HG03045 (cell line): ENCODE results near the gene FBXO3.

Experiments
- ATAC-seq: cut with Tn5 transposase; IDR thresholded peaks from one replicate; pipeline ENCODE4 v1.9.1; 2021; ENCODE audit warnings: mild to moderate bottlenecking, moderate library complexity; ENCODE audit not compliant: unreplicated experiment

FBXO3 gene

DNA sequence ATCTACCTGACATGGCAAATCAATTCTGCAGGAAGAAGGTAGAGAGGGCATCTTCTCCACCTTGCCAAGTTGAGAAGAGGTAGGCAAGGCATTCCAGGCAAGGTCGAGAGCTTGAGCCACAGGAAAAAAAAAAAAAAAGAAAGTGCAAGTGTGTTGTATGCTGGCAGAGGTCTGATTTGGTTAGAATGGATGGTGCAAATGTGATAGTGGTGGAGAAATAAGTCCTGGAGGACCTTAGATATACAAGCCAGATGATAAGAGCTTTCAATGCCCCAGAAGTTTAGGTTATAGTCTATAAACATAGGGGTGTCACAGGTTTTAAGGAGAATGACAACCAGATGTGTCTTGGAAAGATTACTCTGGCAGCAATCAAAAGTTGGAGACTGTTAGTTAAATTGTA lies 1.4 kb downstream of the FBXO3 start:
- ATAC-seq: no peak

DNA sequence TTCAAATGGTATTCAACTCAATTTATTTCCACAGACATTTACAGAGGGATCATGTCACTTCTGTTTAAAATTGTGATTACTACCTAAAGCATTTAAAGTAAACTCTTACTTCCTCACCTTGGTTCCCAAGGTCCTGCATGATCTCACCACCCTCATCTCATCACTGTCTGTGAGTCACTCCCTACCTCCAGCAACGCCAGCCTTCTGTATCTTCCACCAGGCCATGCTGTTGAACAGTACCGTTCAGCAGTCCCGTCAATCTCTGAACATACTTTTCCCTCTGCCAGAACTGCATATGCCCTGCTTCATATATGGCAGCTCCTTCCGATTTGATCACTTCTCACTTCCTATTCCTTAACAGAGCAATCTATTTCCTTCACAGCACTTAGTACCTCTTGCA lies 2.0 kb downstream of the FBXO3 start:
- ATAC-seq: no peak

DNA sequence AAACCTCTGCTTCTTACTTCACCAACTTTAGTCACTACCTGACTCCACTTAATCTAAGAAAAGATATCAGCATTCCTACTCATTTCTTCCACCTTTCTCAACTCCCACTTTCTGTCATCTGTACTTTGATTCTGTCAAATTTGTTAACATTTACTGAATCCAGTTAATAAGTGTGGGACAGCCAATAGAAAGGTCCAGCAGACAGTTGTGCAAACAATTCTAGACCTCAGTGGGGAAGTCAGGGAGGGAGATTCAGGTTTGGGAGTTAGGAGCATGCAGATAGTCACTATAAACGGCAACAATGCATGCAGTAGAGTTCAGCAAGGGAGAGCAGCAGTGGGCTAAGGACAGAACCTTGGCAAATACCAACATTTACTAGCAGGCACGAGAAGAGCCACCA lies 4.1 kb downstream of the FBXO3 start:
- ATAC-seq: no peak

DNA sequence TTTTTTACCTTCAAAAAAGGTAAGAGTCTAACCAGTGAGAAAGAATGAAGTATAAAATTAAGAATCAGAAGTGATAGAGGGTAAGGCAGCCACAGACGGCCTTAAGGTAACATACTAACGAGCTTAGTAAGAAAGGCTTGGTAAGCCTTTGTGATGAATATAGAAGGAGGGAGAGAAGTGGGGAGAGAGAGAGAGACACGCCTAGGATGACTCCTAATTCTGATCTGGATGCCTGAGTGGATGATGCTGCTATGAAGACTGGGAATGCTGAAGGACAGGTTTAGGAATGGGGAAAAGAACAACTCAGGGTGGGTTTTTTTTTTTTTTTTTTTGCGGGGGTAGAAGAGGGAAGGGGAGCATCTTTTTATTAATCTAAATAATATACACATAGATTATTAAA lies 4.8 kb downstream of the FBXO3 start:
- no peak for ATAC-seq

DNA sequence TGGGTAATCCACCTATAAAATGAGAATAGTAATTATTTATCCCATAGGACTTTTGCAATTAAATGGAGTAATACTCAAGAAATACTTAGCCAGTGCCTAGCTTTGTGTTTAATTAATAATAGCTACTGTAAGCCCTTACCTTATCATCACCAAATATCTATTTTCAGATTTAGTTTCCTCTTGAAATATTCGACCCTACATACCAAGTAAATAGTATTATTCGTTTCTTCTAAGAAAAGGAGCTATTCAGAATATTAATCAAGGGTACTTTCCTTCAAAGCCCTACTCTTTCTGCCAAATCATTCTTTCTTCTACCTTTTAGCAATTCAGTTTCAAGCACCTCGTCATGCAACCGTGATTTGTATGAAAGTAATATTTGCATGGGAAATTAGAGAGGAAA lies 6.7 kb downstream of the FBXO3 start:
- ATAC-seq: no peak

DNA sequence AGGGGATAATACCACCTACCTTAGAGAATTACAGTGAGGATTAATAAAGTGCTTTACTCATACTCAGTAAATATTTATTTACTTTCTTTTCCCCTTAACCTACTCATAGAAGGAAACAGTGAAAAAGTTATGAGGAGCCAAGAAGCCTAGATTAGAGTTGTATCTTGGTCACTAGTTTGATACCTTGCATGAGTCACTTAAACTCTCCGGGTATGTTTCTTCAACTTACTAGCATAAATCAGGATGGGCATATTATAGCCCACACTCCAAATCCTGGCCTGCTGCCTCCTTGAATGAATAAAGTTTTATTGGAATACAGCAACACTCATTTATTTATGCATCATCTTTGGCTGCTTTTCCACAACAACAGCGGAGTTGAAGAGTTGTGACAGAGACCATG lies 8.2 kb downstream of the FBXO3 start:
- no peak for ATAC-seq

DNA sequence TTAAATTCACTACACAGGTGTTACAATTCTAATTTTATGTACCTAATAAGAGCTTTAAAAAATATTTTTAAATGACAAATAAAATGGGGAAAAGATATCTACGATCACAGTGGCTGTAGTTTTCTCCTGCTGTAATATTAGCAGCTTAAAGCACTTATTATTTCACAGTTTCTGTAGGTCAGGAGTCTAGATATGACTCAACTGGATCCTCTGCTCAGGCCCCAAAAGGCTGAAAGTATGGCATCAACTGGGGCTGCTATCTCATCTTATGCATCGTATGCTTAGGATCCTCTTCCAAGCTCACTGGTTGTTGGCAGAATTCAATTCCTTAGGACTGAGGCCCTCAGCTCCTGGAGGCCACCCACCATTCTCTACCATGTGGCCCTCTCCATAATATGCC lies 12.8 kb downstream of the FBXO3 start:
- ATAC-seq: peak; percentile 70

DNA sequence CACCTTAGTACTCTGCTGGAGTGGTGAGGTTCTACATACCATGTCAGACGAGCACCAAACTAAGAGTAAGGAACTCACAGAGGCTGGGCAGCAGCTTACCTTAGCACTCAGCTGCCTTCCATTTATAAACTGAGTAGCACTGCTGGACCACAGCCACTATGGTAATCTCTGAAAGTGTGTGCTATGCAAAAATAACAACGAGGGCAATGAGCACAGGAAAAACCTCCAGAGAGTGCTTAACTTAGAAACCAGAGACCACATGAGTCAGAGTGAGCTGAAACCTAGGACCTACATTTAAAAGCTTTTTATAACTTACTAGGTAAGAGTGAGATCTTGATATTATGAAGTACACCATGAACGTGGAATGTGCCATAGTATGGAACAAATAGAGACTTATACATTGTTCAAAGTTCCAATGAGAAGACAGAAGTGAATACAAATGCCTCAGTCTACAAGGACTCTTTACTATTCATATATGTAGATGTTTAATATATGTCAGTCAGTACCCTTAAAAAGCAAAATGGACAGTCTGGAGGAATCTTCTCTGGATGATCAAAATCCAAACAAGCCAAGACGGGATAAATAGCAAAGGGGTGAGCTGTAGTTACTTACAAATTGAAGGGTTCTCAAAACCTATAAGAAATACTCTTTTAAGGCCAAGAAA lies 20.9 kb downstream of the FBXO3 start:
- peak; percentile 98 for ATAC-seq

DNA sequence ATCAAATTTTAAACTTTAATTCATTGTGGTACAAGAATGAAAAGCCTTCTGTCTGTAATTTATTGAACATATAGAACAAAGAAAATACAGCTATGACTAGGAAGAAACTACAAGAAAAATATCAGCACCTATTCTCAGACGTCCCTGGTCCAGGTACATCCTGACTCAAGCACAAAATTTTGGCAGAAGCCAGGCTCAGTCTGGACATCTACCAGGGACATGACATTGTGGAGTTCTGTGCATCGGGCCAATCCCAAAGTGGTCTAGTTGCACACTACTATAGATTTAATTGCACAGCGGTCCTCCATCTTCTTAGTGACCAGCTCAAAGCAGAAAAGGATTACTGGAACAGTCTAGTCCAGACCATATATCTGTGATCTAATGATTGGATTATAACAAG lies 22.4 kb downstream of the FBXO3 start:
- ATAC-seq: no peak

DNA sequence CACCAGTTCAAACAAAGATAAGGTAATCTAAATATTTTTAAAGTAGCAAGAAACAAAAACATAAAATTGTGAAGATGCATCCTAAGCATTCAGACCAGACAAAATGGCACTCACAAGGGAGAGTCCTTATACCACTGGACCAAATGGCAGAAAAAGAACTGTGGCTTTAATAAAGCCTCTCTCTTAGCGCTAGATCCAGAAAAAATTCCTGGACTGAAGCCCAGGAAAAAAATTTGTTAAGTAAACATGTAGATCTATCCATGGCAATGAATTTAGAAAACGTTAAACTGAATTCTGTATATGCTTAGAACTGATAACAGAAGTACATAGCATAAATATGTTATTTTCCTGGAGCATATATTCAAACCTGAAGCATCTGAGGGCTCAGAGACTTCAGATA lies 26.3 kb downstream of the FBXO3 start:
- no peak for ATAC-seq

DNA sequence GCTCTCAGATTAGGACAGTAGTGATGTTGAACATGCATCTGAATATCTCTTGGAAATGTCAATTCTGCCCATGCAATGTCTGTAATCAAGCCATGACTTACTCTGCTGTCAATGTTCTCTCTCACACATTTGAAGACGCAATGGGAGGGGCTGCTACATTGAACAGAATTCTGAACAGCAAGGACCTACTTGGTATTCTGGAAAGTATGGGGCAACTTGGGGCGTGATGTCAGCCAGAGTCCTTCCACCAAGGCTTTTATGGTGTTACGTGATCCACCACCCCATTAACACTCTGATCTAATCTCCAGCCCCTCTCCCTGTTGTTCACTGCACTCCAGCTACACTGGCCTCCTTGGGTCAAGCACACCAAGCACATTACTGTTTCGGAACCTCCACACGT lies 31.0 kb downstream of the FBXO3 start:
- ATAC-seq: no peak

DNA sequence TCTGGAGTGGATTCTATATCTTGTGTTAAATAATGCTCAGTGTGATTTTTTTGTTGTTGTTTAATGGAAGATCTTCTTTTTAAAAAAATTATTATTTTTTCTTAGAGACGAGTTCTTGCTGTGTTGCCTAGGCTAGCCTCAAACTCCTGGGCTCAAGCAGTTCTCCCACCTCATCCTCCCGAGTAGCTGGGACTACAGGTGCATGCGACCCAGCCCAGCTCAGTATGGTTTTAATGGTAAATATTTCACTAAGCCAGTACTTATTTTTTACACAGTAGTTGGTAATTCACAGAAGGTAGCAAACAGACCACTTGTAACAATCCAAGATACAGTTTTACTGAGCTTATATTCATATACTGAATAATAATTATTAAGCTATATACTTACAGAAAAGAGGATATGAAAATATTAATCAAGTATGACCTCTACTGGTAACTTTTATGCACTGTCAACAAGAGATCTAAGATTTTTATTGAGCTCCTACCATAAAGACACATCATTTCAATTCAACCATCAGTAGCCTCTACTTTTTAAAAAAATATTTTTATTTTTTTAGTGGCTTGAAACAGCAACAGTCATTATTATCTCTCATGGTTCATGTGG lies 32.0 kb downstream of the FBXO3 start:
- ATAC-seq: no peak

DNA sequence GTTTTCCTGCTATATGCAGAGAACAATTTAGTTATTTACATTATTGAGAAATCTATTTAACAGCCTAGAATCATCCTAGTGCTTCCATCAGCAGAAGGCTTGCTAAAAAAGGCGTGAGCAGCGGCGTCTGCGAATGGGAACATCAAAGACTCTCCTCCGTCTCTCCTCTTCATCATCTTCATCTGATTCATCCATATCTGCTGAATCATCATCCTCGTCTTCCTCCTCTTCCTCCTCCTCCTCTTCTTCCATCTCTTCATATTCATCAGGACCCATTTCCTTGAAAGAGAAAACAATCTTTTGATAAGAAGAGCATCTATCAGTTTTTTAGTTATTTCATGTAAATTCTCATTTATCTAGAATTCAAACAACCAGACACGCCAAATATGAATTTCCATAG lies 32.5 kb downstream of the FBXO3 start:
- ATAC-seq: no peak

DNA sequence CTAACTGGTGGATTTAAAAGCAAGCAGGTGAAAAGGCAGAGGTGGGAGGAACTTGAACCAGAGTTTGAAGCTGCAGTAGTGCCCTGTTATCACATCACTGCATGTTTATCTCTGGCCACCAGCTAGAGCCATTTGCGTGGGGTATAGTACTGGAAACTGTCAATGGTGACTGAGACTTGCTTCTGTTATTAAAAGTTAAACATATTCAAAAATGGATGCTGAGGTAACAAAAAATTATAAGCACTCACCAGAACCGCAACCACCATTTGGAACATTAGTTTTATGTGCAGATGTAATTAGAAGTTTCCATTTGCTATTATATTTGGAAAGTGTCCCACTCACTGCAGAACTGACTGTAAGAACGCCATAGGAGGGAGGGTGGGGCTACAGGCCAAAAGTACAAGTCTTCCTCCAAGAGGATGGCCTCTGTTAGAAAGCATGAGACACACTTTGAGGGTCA lies 36.9 kb downstream of the FBXO3 start:
- no peak for ATAC-seq

DNA sequence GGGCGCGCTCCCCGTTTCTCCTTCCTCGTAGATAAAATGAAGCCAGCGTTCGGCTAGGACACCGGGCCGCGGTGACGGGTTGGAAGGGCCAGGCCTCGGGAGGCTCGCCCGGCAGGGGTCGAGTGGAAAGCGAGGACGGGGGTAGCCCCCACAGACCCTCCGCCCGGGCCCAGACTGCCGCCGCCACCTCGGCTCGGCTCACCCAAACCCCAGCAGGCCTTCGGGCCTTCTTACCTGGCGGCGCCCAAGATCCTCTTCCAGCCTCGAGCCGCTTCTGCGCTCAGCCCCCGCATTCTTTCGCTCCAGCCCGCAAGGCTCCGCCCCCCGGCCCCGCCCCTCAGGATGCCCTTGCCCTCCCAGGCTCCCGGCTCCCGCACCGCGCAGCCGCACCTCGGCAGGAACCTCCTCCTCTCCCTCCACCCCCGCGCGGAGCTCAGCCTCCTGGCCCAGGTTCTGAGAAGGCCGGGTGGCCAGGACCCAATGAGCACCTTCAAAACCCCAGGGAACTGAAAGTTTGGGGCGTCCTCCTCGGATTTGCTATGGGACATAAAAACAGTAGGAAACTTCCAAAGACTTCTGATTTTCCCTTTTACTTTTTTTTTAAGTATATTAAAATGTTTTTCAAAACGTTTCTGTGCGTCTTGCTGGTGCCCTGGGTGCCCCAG lies 38.0 kb downstream of the FBXO3 start, which contains the start of gene CD59:
CD59 (minus strand) TSS at position 276 of the 665 bp plus-strand sequence. CDS start 13,978 bp downstream, outside the sequence.
- ATAC-seq: peak; percentile 61

DNA sequence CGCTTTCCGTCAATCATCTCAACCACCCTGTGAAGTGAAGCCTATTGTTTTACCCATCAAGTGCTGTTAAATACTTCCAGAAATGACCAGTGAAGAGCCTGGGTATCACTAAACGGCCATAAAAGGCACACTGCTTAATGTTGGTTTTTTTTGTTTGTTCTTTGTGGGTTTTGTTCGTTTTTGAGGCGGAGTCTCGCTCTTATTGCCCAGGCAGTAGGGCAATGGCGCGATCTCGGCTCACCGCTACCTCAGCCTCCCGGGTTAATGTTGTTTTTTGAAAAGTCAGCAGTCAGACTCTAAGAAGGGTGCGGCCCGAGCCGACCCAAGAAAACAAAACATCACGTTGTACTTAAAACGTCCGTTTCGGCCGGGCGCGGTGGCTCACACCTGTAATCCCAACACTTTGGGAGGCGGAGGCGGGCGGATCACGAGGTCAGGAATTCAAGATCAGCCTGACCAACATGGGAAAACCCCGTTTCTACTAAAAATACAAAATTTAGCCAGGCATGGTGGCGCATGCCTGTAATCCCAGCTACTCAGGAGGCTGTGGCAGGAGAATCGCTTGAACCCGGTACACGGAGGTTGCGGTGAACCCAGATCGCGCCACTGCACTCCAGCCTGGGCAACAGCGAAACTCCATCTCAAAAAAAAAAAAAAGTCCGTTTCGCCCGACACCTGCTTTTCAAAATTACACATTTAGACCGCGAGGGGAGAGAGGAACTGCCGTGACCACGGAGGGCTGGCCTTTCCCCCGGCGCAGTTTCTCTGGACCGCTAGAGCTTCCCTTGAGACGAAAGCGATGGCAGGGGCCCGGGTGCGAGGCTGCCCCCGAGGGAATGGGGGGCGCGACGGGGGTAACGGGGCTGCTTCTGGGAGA lies 38.8 kb downstream of the FBXO3 start:
- peak; percentile 64 for ATAC-seq

DNA sequence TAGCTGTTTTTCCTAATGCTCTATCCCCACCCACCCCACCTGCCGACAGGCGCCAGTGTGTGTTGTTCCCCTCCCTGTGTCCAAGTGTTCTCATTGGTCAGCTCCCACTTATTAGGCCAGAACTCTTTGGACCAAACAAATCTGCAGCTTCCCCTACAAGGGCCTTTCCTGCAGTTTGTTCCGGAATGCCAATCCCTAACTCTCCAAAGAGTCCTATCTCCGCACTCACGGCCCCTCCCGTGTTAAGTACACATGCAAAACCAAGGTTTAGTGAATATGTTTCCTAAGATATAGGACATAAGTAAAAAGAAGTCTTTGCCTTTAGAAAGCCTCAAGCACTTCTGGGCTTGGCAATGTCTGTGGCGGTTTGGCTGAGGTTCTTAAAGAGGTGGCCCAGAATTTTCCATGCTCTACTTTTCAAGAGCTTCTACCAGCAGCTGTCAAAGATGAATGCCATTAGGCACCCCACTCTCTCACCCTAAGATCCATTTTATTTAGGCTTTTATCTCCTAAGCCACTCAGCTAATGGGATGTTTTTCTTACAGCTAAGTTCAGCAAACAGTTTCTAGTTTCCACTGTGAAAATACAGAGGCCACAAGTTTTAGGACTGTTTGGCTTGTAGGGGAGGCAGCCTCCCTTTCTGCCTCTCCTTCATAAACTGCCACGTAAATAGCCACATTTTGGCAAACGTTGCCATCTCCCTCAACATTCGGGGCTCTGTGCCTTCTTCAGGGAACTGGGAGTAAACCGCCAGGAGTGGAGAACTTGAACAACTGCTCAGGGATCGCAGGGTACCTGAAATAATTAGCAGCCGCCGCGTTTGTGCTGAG lies 39.7 kb downstream of the FBXO3 start:
- ATAC-seq: no peak

DNA sequence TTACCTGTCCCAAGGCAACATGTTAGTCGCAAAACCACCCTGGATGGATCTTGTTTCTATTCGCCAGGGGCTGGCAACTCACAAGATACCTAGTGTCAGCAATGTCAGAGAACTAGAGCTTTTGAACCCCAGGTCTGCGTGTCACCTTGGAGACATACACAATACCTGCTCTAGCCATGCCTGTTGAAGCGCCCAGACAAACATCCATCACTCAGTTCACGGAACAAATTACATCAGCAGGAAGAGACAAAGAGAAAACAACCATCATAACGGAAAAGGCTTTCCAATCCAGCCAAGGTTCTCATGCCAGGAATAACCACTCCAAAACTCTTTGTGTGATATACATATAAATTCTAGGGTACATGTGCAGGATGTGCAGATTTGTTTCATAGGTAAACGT lies 40.3 kb downstream of the FBXO3 start:
- no peak for ATAC-seq

DNA sequence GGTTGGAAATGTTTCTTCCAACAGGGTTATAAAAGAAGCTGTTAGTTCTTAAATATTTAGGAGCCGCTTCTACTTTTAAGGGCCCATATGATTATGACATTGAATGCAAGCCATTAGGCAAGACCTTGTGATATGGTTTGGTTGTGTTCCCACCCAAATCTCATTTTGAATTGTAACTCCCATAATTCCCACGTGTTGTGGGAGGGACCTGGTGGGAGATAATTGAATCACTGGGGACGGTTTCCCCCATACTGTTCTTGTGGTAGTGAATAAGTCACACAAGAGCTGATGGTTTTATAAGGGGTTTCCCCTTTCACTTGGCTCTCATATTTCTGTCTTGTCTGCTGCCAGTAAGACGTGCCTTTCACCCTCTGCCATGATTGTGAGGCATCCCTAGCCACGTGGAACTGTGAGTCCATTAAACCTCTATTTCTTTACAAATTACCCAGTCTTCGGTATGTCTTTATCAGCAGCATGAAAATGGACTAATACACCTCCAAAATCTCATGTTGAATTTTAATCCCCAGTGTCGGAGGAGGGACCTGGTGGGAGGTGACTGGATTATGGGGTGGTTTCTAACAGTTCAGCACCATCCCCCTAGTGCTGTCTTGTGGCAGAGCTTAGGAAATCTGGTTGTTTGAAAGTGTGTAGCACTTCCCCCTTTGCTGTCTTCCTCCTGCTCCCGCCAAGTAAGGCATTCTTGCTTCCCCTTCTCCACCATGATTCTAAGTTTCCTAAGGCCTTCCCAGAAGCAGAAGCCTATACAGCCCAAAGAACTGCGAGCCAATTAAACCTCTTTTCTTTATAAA lies 42.4 kb downstream of the FBXO3 start:
- no peak for ATAC-seq

DNA sequence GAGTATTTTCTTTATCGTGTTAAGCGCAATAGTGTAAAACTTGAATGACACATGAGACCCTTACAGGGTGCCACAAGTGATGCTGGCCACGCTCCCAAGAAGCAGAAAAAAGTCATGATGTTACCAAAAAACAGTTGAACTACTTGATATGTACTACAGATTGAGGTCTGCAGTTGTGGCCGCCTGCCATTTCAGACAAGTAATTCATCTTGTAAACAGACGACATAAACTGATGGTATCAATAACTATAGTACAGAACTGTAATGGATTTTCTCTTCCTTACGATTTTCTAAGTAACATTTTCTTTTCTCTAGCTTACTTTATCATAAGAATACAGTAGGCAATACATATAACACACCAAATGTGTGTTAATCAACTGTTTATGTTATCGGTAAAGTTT lies 43.6 kb downstream of the FBXO3 start:
- no peak for ATAC-seq
